ENCODE data around the gene ARL5A. TPM values are rescaled to one million over a fixed set of nuclear protein-coding genes. Genes with fewer than 3 reads are reported as not detected.

Gene ARL5A
- total RNA-seq, 1 experiment from 2014 or later, result 55.0 TPM

GRCh38 chr2:151824886-151825285 is 3.3 kb downstream of the ARL5A start:
- no TSS peak for BruUV-seq (replicated peaks)
- POLR2A ChIA-PET (ENCODE audit: low non-redundant PET), result no interaction called here
- CTCF ChIA-PET, result no interaction called here
- H3K4me3 ChIP-seq (ENCODE audit: low read depth, low read length, poor library complexity, severe bottlenecking), result no peak overlapping the region
- DNase-seq (ENCODE audit: low spot score), result no peak
- H3K27ac ChIP-seq (ENCODE audit: low read depth, low read length, poor library complexity, severe bottlenecking), result no peak overlapping the region
- H3K4me1 ChIP-seq (ENCODE audit: insufficient read depth, low read length, poor library complexity, severe bottlenecking), result peaks cover 20% of the 10 kb centered on the region
- no peak for TF ChIP-seq CTCF (conservative IDR thresholded peaks at IDR 0.05; ENCODE audit: low read depth, low read length)
- no peak for TF ChIP-seq EZH2 (IDR thresholded peaks at IDR 0.05; ENCODE audit: borderline replicate concordance, low read depth, low read length, poor library complexity, severe bottlenecking)
- H3K27me3 ChIP-seq (replicated peaks; ENCODE audit: insufficient read depth, low read depth, low read length, poor library complexity), result no peaks in the 10 kb centered on the region
- no peaks in the 10 kb centered on the region for H3K36me3 ChIP-seq (ENCODE audit: insufficient read depth, low read length, poor library complexity, severe bottlenecking)
- no peaks in the 10 kb centered on the region for H3K9me3 ChIP-seq (ENCODE audit: low read depth, low read length, poor library complexity, severe bottlenecking)
- intact Hi-C loops (cut with micrococcal nuclease; ENCODE audit: unreplicated experiment), result no loop called here

GRCh38 chr2:151823651-151824050 is 4.6 kb downstream of the ARL5A start:
- Histone ChIP-seq H3K27me3 (replicated peaks; ENCODE audit: insufficient read depth, low read depth, low read length, poor library complexity) (no peaks in the 10 kb centered on the region), H3K27ac (ENCODE audit: low read depth, low read length, poor library complexity, severe bottlenecking) (no peak overlapping the region), H3K4me1 (ENCODE audit: insufficient read depth, low read length, poor library complexity, severe bottlenecking) (peaks cover 20% of the 10 kb centered on the region), H3K9me3 (ENCODE audit: low read depth, low read length, poor library complexity, severe bottlenecking) (no peaks in the 10 kb centered on the region), H3K4me3 (ENCODE audit: low read depth, low read length, poor library complexity, severe bottlenecking) (no peak overlapping the region), H3K36me3 (ENCODE audit: insufficient read depth, low read length, poor library complexity, severe bottlenecking) (no peaks in the 10 kb centered on the region)
- no TSS peak for BruUV-seq (replicated peaks)
- intact Hi-C loops (cut with micrococcal nuclease; ENCODE audit: unreplicated experiment), result no loop called here
- no peak for DNase-seq (ENCODE audit: low spot score)
- ChIA-PET POLR2A (ENCODE audit: low non-redundant PET) (no interaction called here), CTCF (no interaction called here)
- TF ChIP-seq EZH2 (IDR thresholded peaks at IDR 0.05; ENCODE audit: borderline replicate concordance, low read depth, low read length, poor library complexity, severe bottlenecking), result no peak
- no peak for TF ChIP-seq CTCF (conservative IDR thresholded peaks at IDR 0.05; ENCODE audit: low read depth, low read length)

GRCh38 chr2:151819920-151820319 is 8.3 kb downstream of the ARL5A start:
- no peak for DNase-seq (ENCODE audit: low spot score)
- Histone ChIP-seq H3K4me1 (ENCODE audit: insufficient read depth, low read length, poor library complexity, severe bottlenecking) (peaks cover 5% of the 10 kb centered on the region), H3K27ac (ENCODE audit: low read depth, low read length, poor library complexity, severe bottlenecking) (no peak overlapping the region), H3K27me3 (replicated peaks; ENCODE audit: insufficient read depth, low read depth, low read length, poor library complexity) (no peaks in the 10 kb centered on the region), H3K4me3 (ENCODE audit: low read depth, low read length, poor library complexity, severe bottlenecking) (no peak overlapping the region), H3K9me3 (ENCODE audit: low read depth, low read length, poor library complexity, severe bottlenecking) (no peaks in the 10 kb centered on the region), H3K36me3 (ENCODE audit: insufficient read depth, low read length, poor library complexity, severe bottlenecking) (no peaks in the 10 kb centered on the region)
- ChIA-PET CTCF (no interaction called here), POLR2A (ENCODE audit: low non-redundant PET) (no interaction called here)
- BruUV-seq (replicated peaks), result no TSS peak
- intact Hi-C loops (cut with micrococcal nuclease; ENCODE audit: unreplicated experiment), result no loop called here
- TF ChIP-seq CTCF (conservative IDR thresholded peaks at IDR 0.05; ENCODE audit: low read depth, low read length) (no peak), EZH2 (IDR thresholded peaks at IDR 0.05; ENCODE audit: borderline replicate concordance, low read depth, low read length, poor library complexity, severe bottlenecking) (no peak)
